Limb (tissue), 2 donors: ENCODE results near the gene IGF1.

Experiments
- DNase-seq, 2 donors: peaks; one replicate each; pipeline ENCODE4 v3.0.0-alpha.2; 2016; ENCODE audit errors: extremely low spot score in 2 of 2

Gene IGF1

DNA sequence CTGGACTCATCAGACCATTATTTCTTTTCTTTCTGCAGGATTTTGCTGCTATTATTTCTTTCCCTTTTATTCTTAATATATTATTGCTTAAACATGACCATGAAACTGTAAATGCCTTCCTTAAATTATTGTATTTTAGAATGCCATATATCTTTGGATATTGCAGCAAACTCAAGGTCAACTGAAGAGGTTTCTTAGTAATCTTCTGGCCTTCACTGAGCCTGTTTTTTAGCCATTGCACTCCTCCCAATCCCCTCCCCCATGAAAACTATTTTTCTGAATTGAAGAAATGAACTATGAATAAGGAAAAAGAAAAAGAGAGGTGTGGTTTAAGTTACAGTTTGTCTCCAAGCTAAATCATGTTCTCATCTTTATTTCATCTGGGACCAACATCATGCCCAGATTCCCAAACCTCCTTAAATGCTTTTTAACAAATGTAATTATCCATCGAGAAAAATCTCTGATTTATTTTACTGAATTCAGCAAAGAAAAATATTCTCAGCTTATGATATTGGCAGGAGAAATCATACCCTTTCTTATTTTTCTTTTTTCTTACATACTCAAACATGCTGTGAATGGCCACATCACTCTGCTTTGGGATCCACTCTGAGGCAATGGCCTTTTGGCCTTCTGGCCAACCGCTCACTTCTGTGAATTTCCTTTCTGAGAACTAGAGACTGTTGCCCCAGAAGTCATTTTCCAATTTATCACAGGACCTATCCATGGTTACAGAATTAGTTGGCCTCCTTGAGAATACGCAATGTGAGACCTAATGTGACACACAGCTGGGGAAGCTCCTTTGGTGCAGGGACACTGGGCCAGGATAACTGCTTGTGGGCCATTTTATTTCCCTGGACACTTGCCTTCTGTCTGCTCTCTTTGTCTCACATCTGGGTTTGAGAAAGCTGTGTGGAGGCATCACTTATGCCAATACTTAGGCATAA lies 50.9 kb downstream of the IGF1 start:
- no peak for DNase-seq

DNA sequence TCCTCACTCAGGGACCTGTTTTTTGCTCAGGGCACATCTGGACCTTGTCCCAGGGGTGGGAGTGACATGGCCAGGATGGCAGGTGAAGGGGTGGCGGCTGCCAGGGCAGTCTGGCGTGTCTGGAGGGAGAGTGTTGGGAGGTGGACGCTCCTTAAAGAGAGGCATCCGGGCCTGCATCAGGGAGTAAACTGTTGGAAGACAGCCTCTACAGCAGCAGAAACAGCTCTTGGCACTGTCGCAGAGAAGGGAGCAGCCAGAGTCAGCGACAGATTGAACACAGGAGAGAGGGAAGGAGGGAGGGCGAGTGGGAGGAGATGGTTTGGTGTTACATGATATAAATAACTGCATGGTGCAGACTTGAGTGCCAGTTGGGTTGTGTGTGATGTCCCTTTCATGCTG lies 52.8 kb downstream of the IGF1 start:
- no peak for DNase-seq

DNA sequence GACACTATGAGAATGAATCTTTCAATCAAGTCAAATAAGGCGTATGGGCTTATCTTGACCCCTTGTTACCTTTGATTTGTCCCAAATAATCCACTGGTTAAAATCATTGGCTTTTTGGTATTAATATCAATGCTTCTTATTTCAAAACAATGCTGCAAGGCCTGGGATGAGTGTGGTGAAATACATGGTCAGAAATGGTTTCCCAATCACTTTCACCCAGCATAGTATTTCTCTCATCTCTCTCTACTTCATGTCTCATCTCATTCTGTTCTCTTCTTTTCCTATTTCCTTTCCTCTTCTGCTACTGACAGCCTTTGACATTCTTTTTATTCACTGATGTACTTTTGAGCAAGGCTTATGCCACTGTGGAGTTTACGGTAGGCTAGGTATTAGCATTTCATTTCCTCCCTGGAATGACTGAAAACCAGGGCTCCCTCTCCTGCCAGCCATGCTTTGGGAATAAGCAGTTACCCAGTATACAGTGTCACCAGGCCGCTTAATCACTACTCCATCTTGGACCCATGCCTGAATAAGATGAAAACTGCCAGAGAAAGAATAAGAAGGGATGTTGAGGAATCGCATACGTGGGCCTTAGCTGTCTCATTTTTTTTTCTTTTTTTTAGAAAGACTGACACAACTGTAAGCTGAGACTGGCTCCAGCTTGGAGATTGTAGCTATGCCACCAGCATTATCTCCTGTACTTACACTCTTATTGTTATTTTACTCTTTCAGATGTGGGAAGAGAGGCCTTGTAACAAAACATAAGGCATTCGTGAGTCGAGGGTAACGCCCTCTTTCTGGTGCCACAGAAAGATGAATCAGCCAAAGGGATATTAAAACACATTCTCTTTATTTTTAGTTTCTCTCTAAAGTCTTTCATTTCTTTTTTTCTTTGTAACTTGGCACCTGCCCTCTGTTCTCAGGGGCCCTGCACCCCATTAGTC lies 53.5 kb downstream of the IGF1 start:
- no peak for DNase-seq

DNA sequence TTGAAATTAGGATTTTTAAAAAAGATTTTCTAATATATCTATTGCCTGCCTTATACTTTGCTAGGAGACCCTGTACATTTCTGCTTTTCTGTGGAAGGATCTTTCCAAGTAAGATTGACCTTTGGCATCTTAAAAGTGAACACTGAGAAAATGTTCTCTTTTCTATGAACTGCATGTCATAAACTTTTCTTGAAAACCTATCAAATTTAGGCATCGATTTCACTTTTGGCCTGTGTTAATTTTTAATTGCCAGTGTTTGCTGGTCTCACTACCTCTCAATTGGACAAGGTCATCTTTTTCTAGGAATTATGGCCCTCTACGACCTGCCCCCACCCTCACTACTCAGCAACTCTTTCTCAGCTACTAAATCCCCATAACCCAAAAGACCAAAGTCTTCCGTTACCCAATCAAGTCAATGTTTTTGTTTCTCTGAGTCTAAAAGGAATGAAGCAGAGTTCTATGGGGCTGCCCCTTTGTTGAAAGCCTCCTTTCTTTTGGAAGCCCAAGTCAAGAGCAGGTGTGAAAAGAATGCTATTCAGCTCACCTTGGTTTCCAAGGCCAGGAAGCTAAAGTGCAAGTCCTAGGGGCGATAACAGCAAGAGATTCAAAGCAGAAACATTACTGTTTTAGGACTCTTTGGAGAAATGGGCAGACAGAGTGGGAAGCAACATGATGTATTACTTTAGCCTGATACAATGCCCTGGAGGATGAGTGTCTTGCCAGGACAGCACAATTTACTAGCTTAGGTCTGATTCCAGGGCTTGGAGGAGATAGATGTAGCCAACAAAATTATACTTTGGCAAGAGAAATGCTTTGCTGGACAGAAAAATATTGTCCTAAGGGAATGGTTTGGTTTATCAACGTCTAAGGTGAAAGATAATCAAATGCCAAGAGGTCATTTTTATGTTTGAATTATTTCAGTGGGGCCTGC lies 55.0 kb downstream of the IGF1 start:
- no peak for DNase-seq

DNA sequence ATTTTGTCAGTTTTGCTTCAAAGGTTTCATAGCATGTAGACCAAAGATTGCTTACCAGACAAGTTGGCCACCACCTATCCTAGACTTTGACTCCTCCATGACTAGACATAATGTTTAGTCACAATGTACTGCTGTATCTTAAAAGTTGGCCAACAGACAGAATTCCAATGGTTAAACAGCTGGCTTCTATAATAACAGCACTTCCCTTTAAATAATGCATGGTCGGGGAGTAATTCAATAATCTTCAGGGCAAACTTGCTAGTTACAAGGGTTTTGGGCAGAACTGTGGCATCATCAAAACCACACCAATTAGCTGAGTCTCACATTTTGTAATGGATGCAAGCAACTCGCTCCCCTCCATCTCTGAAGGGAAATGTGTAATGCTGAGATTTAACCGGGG lies 56.9 kb downstream of the IGF1 start:
- no peak for DNase-seq

DNA sequence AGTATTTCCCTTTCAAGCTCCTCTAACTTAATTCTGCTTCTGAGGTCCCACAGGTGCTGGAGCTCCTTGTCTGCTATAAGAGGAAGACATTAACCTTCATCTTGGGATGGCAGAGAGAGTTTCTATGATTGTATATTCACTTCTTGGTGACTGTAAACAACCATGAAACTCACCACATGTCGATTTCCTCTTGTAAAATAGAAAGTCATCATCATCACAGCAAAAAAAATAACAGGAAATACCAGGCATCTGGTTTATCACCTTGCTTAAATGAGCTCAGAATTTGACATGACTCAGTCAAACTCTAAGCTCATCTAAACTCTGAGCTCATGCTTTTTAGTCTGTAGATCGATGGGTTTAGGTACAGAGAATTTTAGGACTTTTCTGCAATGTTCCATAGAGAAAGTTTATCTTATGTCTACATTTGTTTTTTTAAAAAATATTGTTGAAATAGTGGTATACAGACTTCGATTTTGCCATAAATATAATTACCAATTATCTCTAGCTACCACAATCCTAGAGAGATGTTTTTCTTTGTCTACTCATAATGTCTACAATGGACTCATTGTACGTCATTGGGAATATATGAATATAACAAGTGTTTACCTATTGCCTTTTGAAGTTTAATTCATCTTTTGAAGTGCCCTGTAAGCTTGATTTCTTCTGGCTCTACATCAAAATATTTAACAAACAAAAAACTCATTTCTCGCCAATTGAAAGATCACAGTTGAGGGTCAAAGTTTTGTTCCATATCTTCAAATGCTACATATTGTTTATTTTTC lies 58.4 kb downstream of the IGF1 start:
- no peak for DNase-seq

DNA sequence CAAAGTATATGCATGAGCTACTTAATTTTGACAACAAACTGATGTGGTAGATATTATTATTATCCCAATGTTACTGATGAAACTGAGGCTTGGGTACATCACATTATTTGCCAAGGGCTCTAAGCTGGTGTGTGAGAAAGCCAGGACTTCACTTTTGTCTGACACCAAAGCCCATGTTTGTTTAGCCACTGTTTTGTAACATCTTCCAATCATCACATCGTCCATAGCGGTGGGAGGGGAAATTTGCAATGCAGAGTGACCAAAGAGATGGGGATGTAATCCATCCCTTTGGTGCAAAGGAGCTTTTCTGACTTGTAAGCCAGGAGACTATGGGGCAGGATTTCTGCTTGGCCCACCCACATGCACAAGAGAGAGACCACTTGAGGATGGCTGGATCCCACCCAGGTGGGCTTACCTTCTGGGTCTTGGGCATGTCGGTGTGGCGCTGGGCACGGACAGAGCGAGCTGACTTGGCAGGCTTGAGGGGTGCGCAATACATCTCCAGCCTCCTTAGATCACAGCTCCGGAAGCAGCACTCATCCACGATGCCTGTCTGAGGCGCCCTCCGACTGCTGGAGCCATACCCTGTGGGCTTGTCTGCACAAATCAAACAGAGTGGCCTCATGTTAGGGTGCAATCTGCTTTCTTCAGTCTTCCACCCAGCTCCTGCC lies 61.1 kb downstream of the IGF1 start:
- no peak for DNase-seq

DNA sequence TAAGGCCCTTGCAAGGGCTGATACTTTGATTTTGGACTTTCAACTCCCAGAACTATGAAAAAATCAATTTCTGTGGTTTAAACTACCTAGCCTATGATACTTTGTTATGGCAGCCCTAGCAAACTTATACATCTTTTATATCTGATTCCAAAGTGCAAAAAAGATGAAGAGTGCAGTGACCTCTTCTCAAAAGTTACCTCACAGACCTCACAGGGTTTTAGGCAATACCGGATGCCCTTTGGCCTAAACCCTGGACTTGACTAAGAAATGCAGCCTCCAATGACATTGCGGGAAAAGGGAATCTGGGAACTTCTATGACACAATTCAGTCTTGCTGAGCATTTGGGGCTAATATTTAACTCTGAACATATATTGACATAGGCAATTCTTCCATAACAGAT lies 63.3 kb downstream of the IGF1 start:
- no peak for DNase-seq

DNA sequence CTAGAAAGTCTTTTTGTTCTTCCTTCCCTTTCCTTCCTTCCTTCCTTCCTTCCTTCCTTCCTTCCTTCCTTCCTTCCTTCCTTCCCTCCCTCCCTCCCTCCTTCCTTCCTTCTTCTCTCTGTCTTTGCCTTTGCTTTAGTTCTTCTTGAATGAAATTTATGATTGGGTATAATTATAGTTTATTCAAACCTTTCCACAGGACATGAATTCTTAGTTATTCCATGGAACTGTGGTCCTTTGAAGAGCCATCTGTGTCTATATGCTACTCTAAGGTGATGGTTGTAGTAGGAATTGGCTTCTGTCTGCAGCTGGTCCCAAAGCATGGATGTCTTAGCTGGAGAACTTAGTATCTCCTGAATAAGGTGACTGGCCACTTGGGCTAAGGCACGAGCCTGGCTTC lies 64.8 kb downstream of the IGF1 start:
- DNase-seq = no peak

DNA sequence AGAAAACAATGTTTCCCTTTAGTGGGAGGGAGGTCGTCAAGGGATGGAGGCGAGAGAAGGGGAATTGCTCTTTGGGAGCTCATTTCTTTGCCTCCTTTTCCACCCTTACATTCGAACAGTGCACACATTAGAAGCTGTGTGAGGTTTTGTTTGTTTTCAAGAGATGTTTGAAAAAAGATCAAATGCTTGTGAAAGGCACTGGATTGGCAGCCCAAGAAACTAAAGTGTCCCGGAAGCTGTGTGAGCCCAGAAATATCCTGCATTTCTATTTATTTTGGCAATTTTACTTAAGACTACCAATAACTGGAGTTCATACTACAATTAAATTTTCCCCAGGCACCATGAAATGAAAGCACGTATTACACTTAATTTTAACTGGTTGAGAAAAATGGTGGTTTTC lies 67.0 kb downstream of the IGF1 start:
- no peak for DNase-seq

DNA sequence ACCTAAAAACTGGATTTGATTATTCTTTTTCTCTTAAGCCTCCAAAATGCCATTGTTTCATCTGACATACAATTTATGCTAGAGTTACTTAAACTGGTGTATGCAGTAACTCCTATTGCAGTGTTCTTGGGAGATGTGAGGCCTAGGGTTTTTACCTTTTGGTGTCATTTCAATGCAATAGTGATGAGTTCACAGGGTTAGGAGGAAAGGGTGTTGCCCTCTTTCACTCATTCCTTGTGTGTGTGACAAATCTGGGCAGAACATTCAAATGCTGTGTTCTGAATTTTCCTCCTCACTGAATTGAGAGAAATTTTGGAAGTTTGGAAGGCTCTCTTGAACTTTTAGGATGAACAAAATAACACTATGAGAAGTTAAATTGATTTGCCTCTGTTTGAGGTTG lies 69.9 kb downstream of the IGF1 start:
- no peak for DNase-seq

DNA sequence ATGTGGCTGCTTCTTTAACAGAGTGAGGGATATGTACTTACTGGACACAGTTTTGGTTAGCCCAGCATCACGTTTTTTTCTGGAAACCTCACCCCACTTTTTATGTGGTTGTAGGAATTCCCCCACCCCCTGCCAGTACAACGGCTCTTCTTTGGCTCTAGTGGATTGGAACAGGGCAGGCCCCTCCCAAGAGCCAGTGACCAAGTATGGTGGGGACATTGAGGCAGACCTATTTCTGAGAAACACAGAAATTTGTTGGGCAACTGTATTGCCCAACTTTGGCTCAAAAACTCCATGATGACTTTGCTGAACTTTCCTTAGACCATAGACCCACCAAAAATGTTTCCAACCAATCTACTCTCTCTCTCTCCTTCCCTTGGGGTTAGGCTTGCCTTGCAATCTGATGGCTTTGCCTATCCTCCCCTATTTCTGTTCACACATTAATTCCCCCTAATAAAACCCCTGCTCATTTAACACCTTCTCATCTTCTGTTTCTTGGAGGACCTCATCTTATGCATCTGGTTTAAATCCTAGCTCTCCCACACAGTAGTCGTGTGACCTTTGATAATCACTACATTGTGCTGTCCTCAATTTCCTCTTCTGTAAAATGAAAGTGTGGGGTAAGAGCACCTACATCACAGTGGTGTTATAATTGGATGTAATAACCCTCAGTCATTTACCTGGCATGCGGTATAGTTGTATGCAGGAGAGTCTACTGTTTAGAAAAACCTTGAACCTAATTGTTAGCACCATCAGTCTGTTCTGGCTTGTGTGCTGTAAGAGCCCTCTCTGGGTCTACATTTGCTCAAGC lies 71.7 kb downstream of the IGF1 start:
- no peak for DNase-seq

DNA sequence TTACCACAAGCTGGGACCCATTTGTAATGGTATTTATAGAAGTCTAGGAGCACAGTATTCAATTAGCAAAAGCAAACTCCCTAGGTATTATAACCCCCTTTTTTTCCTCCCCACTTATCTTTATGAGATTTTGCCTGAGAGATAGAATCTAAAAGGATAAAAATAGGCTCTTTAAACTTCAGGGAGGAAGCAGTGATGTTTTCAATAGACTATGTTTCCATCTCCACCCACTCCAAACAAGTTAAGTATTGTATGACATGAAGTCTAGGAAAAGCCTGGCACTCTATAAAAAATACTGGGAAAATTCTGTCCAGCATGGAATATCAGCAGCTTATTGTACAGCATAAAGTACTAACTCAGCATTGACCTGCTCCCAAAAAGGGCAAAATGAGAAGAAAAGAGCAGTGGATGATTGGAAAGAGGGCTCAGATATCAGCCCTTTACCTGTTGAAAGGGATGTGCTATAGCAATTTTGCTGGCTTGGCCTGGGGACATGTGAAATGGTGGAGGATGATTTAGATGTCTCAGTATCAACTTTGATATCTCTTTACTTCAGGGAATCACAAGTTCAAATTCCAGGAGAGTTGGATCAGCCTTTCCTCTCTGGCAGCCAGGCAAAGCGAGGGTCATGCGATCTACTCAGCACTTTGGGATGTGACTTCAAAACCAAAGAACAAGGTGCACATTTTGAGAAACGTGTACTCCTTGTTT lies 72.4 kb downstream of the IGF1 start:
- no peak for DNase-seq

DNA sequence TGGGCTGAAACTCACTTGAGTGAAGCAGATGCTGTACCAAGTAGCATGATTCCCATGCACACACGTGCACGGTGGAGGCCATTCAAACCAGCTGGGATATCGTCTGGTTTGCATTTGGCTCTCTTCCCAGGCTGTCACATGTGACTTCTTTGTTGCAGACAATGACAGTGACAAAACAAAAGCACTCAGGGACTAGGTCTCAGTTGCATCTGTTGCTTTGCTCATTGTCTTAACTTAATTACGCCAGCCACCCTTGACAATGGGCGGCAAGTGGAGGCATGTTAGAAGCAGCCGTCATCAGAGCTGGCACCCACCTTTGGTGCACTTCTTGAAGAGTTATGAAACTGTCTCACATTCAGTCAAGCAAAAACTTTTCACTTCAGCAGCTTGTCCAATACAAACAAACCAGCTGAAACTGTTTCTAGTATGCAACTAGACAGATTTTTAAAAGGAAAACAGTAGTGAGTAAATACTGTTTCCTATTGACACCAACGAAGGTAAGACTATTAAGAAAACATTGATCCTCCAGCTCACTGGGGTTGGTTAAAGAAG lies 74.3 kb downstream of the IGF1 start:
- peak; percentile 41 to 64 for DNase-seq

DNA sequence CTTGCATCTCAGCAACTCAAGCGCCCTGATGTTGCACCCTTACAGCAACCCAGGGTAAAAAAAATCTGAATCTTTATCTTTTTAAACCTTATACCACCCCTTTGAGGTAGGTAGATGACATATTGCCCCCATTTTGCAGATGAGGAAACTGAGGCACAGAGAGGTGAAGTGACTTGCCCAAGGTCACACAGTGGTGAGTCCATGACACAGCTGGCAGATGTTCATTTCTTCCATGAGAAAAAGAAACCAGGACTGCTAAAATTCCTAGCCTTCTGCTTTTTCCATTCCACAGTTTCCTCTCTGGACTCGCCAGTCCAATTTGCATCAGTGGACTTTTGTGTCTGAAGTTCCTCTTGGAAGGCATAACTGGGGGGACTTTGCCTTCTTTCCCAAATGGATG lies 79.3 kb downstream of the IGF1 start:
- no peak for DNase-seq

DNA sequence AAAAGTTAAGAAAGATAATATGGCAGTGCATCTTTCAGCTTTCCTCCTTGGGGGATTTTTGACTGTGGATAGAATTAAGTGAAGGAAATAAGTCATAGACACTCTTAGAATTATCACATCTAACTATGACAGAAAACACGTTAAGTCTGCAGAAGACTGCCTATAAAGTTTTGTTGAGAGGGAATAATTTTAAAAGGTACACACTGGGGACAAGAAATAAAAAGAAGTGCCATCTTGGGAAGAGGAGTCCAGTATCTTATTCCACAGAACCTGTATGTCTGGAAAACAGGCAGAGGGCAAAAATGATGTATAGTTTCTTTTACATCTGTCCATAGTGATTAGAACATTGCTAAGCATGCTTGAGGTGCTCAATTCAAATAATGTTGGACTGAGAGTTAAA lies 80.7 kb downstream of the IGF1 start:
- no peak for DNase-seq

DNA sequence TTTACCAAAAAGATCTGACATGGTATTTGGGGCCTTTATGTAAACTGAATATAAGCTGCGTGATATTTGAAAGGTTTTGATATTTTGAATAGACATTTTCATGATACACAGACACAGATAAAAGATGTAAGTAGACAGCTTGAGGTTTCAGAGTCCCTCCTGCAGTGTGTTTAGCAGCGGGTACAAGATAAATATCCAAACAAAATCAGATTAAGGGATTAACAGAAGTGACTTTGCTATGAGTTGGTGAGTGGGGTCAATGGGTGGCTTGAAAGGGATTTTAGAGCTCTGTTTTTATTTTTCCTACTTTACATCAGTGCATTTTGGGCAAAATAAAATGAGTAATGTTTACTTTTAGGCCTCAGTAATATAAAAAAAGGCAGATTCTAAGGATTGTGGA lies 84.1 kb downstream of the IGF1 start:
- DNase-seq = no peak

DNA sequence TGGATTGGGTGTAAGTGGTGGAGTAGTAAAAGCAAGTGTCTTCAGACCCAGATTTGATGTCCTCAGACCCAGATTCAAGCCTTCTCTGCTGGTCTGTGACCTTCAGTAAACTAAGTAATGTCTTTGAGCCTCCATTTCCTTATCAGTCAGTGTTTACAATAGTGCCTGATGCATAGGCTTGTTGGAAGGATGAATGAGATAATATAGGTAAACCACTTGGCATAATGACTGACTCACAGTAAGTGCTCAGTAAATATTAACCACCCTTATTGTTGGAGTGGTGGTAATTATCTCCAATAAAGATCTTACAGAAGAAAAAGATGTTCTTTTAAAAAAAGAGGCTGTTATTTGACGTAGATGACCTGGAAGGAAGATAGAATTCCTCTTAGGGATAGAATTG lies 86.2 kb downstream of the IGF1 start:
- DNase-seq = no peak
